Astrocyte of the cerebellum (primary cell): ENCODE measurements around the gene ARHGEF19.
A peak's percentile ranks its signal among the peaks of the same experiment; 100 is the strongest.
"Not testable (repeated sequence)": the region's sequence is repeated elsewhere in the genome, so short reads cannot be mapped to it uniquely, and the experiment has no call there.

ENCODE experiments used
- DNase-seq: peaks from one replicate; pipeline ENCODE4 v3.0.0-alpha.2; 2011; ENCODE audit warnings: low read depth
- H3K4me3 ChIP-seq: 2 replicates; pipeline ENCODE4 v1.5.1; 2011; ENCODE audit warnings: mild to moderate bottlenecking, low read depth, low read length, moderate library complexity
- in situ Hi-C: cut with HindIII; loops from 2 replicates; pipeline ENCODE4 v1.10.0; 2017; ENCODE audit warnings: low sequenced_read_pairs
- TF ChIP-seq, protein P1 (sequence below): IDR thresholded peaks from 2 replicates; pipeline ENCODE4 v1.5.1; 2012; ENCODE audit warnings: low read length, low read depth, moderate library complexity, mild to moderate bottlenecking; ENCODE audit errors: missing control alignments

Gene ARHGEF19

DNA sequence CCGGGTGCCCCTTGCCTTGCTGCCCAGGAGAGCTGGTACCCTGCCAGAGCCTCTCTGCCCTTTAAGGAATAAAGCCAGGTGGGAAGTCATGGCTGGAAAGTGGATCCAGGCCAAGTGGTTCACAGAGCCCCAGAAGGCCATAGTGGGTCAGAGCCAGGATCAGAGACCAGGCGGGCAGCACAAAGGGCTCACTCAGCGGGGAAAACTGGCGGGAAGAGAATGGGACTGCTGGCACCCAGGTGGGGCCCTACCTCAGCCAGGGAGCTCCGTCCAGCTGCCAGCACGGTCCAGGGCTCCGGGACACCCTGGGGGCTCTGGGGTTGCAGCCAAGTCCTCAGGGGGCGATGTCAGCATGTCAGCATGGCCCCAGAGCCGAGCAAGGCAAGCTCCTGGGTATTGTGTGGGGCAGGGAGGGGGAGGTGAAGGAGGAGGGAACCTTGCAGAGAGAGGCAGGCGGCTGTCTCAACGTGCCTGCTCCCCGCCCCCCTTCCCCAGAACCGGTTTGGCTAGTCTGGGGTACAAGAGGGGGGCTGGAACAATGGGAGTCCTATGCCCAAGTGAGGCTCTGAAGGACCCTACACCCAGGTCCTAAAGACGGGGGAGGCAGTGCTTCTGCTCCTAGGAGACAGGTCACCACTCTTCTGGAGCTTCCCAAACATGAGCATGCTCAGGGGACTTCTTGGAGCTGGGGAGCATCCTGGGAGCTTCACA is at the start of gene ARHGEF19:
ARHGEF19 (minus strand) TSS at position 402 of the 711 bp plus-strand sequence. CDS start 3,598 bp downstream, outside the sequence.
- in situ Hi-C loops = no loop called here
- no peak for DNase-seq
- H3K4me3 ChIP-seq = no peak within 1 kb of the TSS
- TF ChIP-seq, protein P1, sequence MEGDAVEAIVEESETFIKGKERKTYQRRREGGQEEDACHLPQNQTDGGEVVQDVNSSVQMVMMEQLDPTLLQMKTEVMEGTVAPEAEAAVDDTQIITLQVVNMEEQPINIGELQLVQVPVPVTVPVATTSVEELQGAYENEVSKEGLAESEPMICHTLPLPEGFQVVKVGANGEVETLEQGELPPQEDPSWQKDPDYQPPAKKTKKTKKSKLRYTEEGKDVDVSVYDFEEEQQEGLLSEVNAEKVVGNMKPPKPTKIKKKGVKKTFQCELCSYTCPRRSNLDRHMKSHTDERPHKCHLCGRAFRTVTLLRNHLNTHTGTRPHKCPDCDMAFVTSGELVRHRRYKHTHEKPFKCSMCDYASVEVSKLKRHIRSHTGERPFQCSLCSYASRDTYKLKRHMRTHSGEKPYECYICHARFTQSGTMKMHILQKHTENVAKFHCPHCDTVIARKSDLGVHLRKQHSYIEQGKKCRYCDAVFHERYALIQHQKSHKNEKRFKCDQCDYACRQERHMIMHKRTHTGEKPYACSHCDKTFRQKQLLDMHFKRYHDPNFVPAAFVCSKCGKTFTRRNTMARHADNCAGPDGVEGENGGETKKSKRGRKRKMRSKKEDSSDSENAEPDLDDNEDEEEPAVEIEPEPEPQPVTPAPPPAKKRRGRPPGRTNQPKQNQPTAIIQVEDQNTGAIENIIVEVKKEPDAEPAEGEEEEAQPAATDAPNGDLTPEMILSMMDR = no peak

DNA sequence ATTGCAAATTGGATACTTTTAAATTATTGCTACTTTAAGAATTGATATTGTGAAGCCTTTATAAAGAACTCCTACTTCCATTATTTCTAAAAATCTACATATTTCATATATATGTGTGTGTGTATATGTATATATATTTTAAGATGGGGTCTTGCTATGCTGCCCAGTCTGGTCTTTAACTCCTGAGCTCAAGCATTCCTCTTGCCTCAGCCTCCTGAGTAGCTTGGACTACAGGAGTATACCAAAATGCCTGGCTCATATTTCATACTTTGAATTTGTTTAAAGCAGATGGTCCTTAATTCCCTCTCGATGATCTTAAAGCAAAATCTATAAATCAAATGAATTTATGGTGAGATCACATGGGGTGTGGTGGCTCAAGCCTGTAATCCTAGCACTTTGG is 49.6 kb upstream of the ARHGEF19 start:
- DNase-seq = no peak
- TF ChIP-seq, protein P1 = no peak
- no peak overlapping the region for H3K4me3 ChIP-seq
- in situ Hi-C loops = no loop called here

DNA sequence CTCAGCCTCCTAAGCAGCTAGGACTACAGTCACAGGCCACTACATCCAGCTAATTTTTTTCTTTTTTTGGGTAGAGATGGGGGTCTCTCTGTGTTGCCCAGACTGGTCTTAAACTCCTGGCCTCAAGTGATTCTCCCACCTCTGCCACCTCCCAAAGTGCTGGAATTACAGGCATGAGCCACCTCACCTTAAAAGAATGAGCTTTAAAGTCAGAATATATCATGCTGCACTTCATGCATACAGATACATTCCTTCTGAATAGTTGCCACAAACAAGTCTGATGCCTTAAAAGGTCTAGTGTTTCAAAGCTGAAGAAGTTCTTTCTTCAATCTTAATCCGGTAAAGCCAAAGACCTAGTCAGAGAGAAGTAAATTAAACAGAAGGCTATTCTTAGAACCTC is 48.4 kb upstream of the ARHGEF19 start:
- peak; percentile 39 for DNase-seq
- in situ Hi-C loops = no loop called here
- no peak overlapping the region for H3K4me3 ChIP-seq
- TF ChIP-seq, protein P1 = no peak

DNA sequence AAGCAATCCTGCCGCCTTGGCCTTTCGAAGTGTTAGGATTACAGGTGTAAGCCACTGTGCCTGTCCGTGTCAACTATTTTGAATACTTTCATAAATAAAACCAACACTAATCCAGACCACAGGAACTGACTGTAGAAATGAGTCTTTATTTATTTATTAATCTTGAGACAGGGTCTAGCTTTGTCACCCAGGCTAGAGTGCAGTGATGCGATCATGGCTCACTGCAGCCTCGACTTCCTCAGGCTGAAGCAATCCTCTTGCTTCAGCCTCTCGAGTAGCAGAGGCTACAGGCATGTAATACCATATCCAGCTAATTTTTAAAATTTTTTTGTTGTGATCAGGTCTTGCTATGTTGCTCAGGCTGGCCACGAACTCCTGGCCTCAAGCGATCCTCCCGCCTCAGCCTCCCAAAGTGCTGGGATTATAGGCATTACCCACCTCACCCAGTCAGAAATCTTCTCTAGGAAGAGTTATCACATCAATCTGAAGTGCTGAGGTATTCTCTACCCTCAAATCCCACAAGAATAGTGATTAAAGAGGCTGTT is 46.2 kb upstream of the ARHGEF19 start:
- no peak overlapping the region for H3K4me3 ChIP-seq
- in situ Hi-C loops = no loop called here
- no peak for DNase-seq
- TF ChIP-seq, protein P1 = no peak

DNA sequence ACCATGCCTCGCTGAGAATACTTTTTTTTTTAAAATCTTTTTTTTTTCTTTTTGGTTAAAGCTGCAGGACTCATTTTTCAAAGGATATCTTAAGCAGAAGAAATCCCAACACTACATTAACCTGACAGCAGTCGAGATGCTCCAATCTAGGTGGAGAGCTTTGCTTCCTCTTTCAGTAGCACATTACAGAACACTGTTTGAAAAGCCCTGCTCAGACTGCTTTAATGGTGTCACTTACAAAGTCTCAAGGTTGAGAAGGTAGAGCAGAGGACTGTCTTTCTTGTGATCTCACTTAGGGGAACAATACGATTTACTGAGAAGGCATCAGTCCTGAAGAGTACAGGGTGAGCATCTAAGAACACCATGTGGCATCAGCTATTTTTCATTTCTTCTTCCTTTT is 45.5 kb upstream of the ARHGEF19 start:
- TF ChIP-seq, protein P1 = no peak
- no peak for DNase-seq
- no peak overlapping the region for H3K4me3 ChIP-seq
- in situ Hi-C loops = no loop called here

DNA sequence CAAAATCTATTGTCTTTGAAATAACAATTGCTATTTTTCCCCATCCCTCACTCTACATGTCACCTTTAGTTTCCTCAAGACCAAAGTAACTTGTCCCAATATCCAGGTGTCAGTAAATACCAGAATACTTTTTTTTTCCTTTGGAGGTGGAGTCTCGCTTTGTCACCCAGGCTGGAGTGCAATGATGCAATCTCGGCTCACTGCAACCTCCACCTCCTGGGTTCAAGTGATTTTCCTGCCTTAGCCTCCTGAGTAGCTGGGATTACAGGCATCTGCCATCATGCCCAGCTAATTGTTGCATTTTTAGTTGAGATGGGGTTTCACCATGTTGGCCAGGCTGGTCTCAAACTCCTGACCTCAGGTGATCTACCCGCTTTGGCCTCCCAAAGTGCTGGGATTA is 45.1 kb upstream of the ARHGEF19 start:
- H3K4me3 ChIP-seq, in situ Hi-C loops, DNase-seq: not testable (repeated sequence)

DNA sequence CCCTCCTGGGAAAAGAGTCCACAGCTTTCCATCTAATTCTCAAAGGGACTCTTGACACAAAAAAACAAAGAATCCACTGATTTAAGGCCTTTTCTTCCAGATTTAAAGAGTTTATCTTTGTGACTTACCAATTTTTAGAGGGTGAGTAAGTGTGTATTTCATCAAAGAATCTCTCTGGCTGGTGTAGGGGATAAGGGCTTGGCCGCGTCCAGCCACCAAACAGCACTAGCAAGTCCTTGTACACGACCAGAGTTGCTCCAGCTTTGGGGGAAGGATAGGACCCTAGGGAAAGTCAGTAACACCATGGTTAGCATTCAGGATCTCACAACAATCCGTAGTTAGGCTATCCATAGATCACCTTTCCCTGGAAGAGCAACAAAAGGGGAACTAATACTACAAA is 44.0 kb upstream of the ARHGEF19 start:
- DNase-seq = no peak
- TF ChIP-seq, protein P1 = no peak
- in situ Hi-C loops = no loop called here

More for the DNA sequence above, 44.0 kb upstream of the ARHGEF19 start:
- no peak overlapping the region for H3K4me3 ChIP-seq
